ENCODE measurements around the gene C1QTNF12.

Gene C1QTNF12

GRCh38 chr1:1270813-1271212 is 24.3 kb upstream of the C1QTNF12 start:
- ChIA-PET POLR2A (no interaction called here), CTCF (interaction anchor here (1.1 to 2.2 kb wide), 4 partner anchors 9 to 239 kb away, joined by 3 to 11 read pairs (median 4); no protein-coding TSS in a partner anchor)
- no peak for DNase-seq (ENCODE audit: extremely low spot score)
- TF ChIP-seq CTCF (IDR thresholded peaks at IDR 0.05; ENCODE audit: control extremely low read depth, extremely low read depth, low read depth, missing control alignments): no peak

GRCh38 chr1:1268284-1268682 is 21.8 kb upstream of the C1QTNF12 start:
- no peak for DNase-seq (ENCODE audit: extremely low spot score)
- POLR2A ChIA-PET: no interaction called here
- CTCF ChIA-PET: no interaction called here
- TF ChIP-seq CTCF (IDR thresholded peaks at IDR 0.05; ENCODE audit: control extremely low read depth, extremely low read depth, low read depth, missing control alignments): no peak

GRCh38 chr1:1267488-1268283 is 21.2 kb upstream of the C1QTNF12 start:
- no peak for TF ChIP-seq CTCF (IDR thresholded peaks at IDR 0.05; ENCODE audit: control extremely low read depth, extremely low read depth, low read depth, missing control alignments)
- DNase-seq (ENCODE audit: extremely low spot score): no peak
- POLR2A ChIA-PET: no interaction called here
- CTCF ChIA-PET: interaction anchor here (2.0 kb wide), 1 partner anchor 145 kb away, joined by 6 read pairs; no protein-coding TSS in a partner anchor

- no peak for DNase-seq (ENCODE audit: extremely low spot score)
- no peak for TF ChIP-seq CTCF (IDR thresholded peaks at IDR 0.05; ENCODE audit: control extremely low read depth, extremely low read depth, low read depth, missing control alignments)
- ChIA-PET CTCF (interaction anchor here (1.3 to 1.4 kb wide), 2 partner anchors 14 to 281 kb away, joined by 3 to 4 read pairs; no protein-coding TSS in a partner anchor), POLR2A (no interaction called here)
These were observed 18.3 kb upstream of the C1QTNF12 start for GRCh38 chr1:1264868-1265272.

GRCh38 chr1:1264026-1264425 is 17.5 kb upstream of the C1QTNF12 start:
- ChIA-PET CTCF (interaction anchor here (1.1 to 1.4 kb wide), 3 partner anchors 13 to 280 kb away, joined by 3 to 4 read pairs (median 3); no protein-coding TSS in a partner anchor), POLR2A (no interaction called here)
- TF ChIP-seq CTCF (IDR thresholded peaks at IDR 0.05; ENCODE audit: control extremely low read depth, extremely low read depth, low read depth, missing control alignments): no peak
- DNase-seq (ENCODE audit: extremely low spot score): no peak

- CTCF ChIA-PET: interaction anchor here (1.3 kb wide), 1 partner anchor 29 kb away, joined by 3 read pairs; no protein-coding TSS in a partner anchor
- POLR2A ChIA-PET: no interaction called here
These were observed 16.2 kb upstream of the C1QTNF12 start for GRCh38 chr1:1262758-1263157.

More at GRCh38 chr1:1262758-1263157, 16.2 kb upstream of the C1QTNF12 start:
- TF ChIP-seq CTCF (IDR thresholded peaks at IDR 0.05; ENCODE audit: control extremely low read depth, extremely low read depth, low read depth, missing control alignments): no peak
- DNase-seq (ENCODE audit: extremely low spot score): no peak

All from GM10248 (cell line).